Measurements from ENCODE around the gene WNT7A.

- TF ChIP-seq POLR2A (IDR thresholded peaks at IDR 0.05; ENCODE audit: low read depth, low read length), result no peak
- no peak for TF ChIP-seq TAF1 (IDR thresholded peaks at IDR 0.05; ENCODE audit: borderline replicate concordance, low read depth, low read length)
- no peak for TF ChIP-seq POLR2AphosphoS5 (IDR thresholded peaks at IDR 0.05; ENCODE audit: low read depth, low read length)
Observed at GRCh38 chr3:13867732-13868131, 12.1 kb downstream of the WNT7A start.

Measured in GM12892 (cell line).